Epidermal melanocyte (primary cell): Measurements from ENCODE around the gene RHBDL1.

Experiments used
- DNase-seq: peaks from one replicate; pipeline ENCODE4 v3.0.0; 2011; ENCODE audit warnings: low spot score; ENCODE audit not compliant: insufficient read length

Gene RHBDL1

DNA sequence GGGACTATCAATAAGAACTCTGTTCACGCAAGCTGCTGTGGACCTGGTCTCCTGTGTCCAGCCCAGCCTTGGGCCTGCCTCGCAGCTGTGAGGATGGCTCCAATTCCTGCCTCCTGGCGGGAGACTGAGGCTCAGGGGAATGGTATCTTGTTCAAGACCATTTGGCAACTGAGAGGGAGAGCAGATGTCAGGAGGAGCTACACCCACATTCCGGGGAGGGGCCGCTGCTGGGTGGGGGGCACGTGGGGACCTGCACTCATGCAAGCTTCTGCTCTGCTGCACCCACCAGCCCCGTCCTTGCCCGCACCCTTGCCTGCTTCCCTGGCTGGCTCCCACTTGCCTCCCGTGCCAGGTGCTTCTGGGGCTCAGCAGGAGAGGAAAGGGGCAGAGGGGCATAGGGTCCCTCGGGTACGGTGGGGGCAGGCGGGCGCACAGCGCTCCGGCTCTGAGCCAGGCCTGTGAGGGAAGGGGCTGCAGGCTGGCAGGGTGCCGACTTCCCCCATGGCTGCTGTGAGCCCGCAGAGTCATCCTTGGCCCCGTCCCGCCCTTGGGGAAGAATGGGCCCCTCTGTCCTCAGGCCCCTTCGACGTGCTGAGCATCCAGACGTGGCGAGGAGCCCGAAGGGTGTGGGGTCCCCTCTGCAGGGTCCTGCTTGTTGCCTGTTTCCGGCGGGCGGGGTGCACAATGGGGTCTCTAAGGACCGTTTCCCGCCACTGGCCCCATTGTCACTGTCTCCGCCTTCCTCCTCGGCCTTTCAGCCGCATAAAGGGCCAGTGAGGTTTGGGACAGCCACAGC, 42.2 kb downstream of the RHBDL1 start:
- no peak for DNase-seq

- DNase-seq, result no peak
Observed at GRCh38 chr16:718389-718788, 42.9 kb downstream of the RHBDL1 start.

DNA sequence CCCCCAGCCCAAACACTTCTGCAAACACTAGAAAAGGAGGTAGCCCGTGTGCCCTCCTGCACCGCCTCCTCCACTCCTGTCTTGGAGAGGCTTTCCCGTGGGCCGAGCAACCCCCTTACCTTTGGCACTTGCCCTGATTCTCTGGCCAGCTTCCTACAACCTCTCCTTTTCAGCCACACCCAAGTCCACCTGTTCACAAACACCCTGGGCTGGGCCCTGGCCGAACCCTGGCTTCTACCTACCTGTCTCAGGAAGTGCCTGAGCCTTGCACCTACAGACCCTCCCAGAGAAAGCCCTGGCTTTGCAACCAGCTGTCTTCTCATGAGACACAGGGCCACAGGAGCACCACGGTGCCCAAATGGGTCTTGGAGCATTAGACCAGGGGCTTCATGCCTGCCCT, 43.5 kb downstream of the RHBDL1 start:
- no peak for DNase-seq

GRCh38 chr16:719815-720446, 44.5 kb downstream of the RHBDL1 start:
- DNase-seq, result no peak

DNA sequence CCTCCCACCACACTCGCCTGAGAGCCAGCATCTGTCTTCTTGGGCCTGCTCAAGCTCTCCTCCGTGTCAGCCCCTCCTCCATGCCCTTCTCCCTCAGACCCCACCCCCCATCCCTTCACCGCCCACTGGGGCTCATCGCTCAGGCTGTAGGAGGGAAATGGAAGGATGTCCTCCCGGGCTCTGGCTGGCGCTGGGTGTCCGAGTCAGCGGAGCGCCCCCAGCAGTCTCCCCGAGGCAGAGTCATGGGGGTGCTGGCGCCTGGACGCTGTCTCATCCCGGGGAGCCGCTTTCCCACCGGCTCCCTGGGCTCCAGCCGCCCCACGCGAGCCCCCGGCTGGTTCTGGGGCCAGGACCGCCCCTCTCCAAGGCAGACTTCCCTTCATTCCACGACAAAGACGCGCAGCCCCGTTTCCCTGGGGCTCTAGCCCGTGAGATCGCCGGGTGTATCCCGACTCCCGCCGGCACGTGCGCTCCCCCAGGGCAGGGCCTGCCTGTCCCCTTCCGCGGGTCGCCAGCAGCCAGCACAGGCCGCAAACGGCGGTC, 45.0 kb downstream of the RHBDL1 start:
- peak; percentile 89 for DNase-seq

GRCh38 chr16:720990-721764, 45.7 kb downstream of the RHBDL1 start, which contains the start of gene ANTKMT:
ANTKMT (plus strand) TSS chr16:721146; CDS start chr16:721275, 129 bp downstream.
- peak; percentile 92 for DNase-seq

GRCh38 chr16:721765-722540, 46.5 kb downstream of the RHBDL1 start:
- no peak for DNase-seq

GRCh38 chr16:722835-723633, 47.6 kb downstream of the RHBDL1 start:
- DNase-seq, result no peak

DNA sequence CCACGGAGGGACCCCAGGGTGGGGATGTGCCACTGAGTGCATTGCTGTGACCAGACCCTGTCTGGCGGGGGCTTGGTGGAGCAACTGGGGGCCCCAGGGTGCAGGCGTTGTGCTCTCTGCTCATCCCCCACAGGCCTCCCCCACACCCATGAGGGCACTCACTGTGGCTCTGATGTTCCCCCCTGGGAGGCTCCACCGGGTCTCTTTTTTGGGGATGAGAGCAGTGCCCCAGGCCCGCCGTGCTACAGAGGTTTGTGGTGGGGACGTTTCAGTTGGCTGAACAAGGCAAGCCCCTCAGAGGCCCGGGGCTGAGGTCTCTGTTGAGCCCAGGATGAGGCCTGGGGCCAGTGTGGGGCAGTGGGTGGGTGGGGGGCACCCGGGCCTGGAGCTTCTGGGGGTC, 48.2 kb downstream of the RHBDL1 start:
- no peak for DNase-seq

DNA sequence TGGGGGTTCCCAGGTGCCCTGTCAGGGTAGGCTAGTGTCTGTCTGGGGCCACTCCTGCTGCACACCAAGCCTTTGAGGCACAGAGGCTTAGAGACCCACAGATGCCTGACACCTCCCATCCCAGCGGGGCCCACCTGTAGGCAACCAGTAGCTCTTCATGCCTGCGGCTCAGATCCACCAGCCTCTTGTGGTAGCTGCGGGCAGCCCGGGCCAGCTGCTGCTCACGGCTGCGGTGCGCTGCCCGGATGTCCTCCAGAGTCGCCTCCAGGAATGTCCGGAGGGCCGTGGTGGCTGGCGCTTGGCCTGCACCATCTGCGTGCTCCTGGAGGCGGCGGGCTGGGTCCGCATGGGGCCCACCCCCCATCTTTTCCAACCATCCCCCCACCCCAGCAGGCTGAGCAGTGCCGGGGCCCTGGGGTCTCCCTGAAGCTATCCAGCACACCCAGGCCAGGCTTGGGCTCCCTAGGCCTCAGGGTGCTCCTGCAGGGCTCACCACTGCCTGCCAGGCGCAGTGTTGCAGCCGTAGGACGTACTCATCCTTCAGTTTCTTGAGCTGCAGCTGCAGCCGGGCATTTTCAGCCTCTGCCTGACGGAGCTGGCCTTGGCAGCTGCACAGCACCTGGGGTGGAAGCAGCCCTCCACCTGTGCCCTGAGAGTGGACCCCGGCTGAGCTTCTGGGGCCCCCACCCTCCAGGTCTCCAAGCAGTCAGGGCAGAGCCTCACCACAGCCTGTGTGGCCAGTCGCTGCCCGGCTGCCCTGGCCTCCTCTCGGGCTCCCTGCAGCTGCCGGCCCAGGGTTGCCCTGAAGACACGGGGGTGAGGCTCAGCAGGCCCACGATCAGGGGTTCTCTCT, 48.9 kb downstream of the RHBDL1 start:
- DNase-seq, result no peak

- no peak for DNase-seq
Observed at GRCh38 chr16:725041-725376, 49.5 kb downstream of the RHBDL1 start.

GRCh38 chr16:725463-726187, 50.2 kb downstream of the RHBDL1 start:
- no peak for DNase-seq

GRCh38 chr16:726188-726437, 50.6 kb downstream of the RHBDL1 start:
- DNase-seq, result no peak

GRCh38 chr16:726438-727290, 51.2 kb downstream of the RHBDL1 start, which contains the start of the genes CCDC78 and HAGHL:
CCDC78 (minus strand) TSS chr16:726443; CDS start chr16:726367, 76 bp downstream.
HAGHL (plus strand) TSS chr16:727106; CDS start chr16:727510, 404 bp downstream.
- DNase-seq, result no peak

GRCh38 chr16:727291-727977, 52.0 kb downstream of the RHBDL1 start:
- no peak for DNase-seq
